GM04503 (cell line): ENCODE results near the gene IL11RA.

Experiments used
- DNase-seq: peaks from one replicate; pipeline ENCODE4 v3.0.0-alpha.2; 2012; ENCODE audit warnings: low read depth

The IL11RA gene

DNA sequence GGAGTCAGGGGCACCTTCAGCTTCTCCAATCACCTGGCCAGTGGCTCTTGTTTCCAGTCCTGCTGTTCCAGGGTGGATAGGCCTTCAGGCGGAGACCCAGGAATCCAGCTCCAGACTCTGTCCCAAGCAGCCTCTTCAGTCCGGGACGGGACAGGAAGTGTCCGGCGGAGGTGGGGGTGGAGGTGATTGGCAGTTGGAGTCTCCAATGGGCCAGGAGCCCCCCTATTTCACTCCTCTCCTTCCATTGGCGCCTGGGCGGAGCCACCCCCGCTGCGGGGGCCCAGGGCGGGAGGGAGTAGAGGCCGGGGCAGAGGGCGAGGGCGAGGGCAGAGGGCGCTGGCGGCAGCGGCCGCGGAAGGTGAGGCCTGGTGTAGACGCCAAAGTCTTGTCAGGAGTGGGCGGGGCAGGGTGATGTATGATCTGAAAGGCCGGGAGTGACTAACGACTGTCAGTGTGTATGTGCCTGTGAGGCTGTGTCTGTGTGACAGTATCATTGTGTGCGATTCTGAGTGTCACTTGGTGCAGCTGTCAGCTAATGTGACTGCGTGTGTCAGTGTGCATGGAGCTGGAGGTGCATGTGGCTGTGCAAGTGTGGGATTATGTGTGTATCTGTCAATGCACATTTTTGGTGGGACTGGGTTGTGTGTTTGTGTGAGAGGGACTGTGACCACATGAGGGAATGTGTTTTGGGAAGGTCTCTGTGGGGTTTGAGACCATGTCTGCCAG, at the start of gene IL11RA:
Gene IL11RA (plus strand): TSS at position 310 of the 726 bp plus-strand sequence. CDS start 3,033 bp downstream, outside the sequence.
- DNase-seq = peak; percentile 72

DNA sequence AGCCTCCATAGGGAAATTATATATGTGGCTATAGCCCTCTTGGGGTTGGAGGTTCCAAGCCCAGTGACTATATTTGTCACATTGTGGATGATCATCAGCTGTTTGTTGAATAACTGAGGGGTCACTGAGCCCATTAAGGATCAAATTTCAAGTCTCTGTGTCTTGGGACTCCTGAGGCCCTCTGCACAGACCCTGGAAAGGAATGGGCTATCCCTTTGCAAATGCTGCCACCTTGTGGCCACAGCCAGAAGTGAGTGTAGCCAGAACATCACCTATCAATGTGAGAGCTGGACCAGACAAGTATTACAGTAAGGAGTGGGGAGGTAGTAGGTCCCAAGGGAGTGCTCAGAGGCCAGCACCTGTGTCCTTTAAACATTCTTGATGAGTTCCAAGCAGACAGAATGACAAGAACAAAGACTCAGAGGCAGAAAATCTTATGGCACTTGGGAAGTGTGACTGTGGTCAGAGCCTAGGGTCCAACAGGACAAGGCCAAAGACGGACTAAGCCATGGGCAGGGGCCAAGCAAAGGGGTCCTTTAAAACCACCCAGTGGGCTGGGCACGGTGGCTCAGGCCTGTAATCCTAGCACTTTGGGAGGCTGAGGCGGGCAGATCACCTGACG, 48.3 kb upstream of the IL11RA start:
- DNase-seq = peak; percentile 18

DNA sequence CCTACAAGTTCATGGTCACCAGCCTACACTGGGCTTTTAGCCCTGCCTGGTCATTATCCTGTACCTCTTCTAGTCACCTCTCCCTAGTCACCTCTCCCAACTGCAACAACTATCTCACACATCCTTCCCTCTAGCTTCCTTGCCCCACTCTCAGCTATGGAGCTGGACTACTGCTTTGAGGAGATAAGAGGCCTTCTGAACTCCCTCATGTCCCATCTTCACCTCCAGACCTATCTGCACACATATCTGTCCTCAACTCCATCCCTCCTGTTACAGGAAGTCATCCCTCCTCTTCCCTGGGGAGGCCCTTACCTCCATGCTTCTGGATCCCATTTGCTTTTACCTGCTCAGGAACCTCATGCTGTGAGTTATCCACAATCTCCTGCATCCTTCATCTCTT, 45.8 kb upstream of the IL11RA start:
- DNase-seq = no peak

DNA sequence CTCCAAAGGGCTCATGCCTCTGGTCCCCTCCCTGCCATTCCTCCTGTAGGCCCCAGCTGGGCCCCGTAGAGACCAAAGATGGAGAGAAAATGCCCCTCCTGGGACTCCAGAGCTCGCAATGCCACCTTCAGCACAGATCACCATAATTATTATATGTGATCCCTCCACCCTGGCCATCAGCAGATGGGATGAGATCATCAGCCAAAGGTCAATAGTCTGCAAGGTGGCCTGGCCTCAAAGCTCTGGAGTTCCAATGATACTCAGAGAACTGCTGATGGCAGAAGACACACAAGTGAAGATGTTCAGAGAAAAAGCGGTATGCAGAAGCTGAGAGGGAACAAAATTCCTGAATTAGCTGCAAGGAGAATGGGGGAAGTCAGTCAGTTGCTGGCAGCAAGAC, 45.1 kb upstream of the IL11RA start:
- DNase-seq = no peak

DNA sequence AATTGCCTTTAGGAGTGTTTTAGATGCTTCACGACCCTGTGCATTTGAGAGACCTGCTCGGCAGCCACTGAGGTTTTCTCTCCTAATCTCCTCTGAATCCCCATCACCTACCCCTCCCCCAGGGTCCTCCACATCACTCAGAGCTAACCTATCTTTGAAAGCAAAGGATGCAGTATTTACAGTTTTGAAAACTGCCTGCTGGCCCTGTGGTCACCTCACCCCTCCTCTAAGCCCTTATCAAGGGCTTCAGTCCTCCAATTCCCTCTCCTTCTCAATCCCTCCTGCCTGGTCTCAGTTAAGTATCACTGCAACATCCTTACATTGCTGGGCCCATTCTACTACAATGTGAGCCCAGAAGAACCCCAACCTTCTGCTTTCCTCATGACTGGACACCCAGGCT, 44.7 kb upstream of the IL11RA start:
- DNase-seq = no peak

DNA sequence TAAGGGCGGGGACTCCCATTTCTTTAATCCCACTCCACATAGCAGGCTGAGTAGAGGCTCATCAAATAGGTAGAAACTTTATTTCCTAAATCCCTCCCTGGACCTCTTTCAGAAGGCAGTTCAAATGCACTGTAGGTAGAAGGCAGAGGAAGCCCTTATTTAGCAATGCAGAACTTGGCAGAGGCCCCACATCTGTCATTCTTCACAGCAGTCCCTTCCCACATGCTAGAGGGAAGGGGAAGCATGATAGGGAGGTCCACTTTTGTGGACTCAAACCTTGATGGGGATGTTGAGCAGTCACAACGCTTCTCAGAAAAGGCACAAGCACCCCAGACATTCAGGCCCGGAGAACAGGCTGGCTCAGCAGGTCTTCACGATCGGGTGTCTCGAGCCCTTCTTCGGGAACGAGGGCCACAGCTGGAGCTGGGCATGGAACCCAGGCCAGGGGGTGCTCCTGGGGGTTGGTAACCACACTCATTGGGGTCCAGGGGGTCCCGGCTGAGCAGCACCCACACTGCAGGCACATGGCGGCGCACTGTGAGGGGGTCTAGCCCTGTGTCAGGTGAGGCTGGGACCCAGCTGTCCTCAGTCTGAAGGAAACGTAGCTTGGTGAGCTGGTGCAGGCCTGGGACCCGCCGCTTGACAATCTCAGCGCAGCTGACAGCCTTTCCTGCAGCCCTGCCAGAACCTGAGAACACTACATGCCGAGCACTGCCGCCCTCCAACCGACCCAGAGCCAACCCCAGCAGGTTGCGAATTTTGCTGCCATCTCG, 41.4 kb upstream of the IL11RA start:
- DNase-seq = no peak

DNA sequence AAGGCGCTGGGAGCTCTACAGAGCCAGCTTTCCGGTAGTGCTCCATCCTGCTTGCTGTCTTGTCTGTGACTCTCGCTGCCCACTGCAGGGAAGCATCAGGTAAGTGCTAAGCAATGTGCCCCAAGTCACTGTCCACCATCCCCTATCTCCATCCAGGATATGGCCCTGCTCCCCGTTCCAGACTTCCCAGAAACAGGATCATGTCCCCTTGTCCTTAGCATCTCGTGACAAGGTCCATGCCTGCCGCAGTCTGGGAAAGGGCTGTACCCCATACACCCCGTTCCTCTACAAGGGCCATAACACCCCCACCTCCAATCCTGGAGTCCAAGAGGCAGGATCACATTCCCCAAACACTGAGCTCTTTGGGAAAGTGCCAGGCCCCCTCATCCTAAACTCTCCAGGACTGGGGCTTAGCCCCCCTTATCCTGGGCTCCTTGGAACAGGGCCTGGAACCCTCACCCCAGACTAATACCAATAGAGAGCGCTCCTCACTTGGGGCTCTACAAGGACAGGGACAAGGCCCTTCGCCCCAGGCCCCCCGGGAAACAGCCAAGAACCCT, 40.7 kb upstream of the IL11RA start:
- DNase-seq = no peak

DNA sequence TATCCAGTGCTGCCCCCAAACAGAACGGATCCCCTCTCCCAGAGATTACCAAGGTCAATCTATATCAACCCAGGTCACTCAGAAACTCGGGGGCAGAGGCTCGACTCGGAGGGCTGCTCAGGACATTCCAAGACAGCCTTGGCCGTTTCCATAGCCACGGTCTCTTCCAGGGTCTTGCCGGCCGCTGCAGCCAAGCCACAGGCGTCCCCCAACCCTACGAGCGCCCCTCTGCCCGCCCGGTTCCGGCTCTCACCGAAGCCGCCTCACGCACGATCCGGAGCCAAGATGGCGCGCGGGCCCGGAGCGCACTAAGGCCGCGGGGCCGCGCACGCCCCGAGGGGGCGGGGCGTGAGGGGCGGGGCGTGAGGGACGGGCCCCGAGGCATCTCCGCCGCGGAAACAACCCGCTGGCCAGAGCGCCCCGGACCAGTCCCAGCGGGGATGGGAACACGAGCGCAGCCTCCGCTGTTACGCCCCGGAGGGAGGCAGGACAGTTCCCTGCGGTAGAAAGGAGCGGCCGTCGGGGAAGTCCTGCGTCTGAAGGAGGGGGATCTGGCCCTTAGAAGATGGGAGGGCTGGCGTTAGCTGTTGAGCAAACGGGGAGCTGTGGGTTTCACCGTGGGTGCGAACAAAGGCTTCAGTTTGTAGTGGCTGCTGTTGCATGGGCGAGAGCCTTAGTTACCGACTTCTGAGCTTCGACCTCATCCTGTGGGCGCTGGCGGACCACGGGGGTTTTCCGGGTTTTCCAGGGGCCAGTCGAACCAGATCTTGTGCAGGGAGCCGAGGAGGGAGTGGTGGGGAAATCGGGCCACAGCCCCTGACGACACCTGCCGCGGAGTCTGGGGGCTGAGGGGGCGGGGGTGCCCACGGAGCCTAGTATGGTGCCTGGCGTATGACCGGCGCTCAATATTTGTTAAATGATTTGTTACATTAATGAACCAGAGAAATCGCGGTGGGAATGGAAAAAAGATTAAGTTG, 39.9 kb upstream of the IL11RA start, which contains the start of gene RPP25L:
Gene RPP25L (minus strand): TSS at position 287 of the 977 bp plus-strand sequence. CDS start 801 bp downstream, outside the sequence.
- DNase-seq = peak; percentile 41

DNA sequence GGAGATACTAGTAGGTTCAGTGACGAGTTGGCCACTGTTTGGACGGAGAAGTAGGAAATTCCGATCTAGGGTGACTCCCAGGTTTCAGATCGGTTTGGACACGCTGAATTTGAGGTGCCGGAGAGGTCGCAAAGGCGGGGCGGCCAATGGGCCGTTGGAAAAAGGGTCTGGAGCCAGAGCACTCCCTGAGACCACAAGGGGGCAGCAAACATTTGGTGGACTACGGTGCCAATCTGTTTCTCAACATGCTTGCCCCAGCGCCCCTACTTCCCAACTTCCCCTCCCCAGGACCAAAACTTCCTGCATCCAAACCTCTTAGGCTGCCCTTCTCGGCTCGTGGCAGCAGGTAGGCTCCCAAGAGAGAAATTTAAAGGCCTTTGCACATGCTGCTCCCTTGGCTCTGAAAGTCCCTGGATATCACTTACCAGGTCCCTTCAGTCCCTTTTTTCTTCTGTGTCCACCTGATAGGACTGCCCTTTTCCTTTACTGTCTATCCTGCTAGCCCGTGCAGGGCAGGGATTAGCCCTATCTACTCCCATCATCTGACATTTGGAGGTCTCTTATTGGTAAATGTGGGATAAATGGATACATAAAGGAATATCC, 39.1 kb upstream of the IL11RA start:
- DNase-seq = no peak

DNA sequence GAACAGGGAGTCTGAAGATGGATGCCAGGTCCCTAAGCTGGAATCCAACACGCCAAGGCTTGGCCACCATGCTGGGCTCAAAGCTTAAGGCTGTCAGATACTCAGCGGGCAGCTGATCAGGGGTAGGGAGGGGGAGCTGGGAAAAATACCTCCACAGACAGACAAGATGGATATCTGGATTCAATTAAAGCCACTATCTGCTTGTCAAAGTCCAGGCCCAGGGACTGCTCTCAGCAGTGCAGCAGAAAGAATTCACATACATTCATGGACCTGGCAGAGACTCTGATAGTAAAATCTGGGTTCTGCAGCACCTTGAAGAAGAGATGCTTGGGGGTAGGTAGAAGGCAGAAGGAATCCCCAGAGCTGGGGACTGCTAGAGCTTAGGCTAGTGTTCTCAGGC, 36.9 kb upstream of the IL11RA start:
- DNase-seq = no peak

DNA sequence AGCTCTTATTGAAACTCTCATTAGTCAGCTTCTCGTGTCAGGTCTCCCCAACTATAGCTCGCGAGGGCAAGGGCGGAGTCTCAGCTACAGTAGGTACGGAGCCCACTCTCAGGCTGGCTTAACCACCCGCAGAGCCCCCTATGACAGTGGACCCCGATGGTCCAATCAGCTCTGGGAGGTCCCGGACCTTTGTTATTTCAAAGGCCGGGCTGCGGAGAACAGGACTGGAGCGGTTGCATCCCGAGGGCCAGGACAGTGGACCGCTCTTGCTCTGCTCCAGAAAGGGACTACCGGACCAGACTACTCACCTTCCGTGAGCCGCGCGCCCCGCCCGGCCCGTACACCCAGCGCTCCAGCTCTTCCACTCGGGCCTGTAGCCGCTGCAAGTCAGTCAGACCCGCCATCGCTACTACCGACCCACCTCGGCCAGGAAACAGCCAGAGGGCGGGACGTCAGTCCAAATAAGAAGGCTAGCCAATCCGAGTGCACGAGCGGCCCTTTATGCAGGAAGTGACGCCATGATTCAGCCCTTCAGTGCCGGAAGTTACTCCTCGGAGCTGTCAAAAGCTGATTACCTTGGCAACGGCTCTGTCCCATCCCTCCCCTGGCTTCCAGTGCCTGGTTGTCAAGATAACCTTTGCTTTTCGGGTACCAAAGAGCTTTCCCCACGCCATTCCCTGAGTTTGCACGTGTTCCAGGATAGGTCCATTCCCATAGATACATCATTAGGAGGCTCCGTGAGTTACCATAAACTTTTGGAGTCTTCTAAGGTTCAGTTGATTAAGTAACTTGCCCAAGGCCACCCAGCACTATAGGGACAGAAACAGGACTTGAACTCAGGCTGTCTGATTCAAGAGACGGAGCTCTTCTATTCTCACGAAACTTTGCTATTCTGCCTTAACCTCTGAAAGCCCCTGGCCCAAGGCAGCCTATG, 31.7 kb upstream of the IL11RA start, which contains the start of gene DCTN3:
Gene DCTN3 (minus strand): TSS at position 435 of the 934 bp plus-strand sequence. CDS start 31 bp downstream, at position 404.
- peak; percentile 85 for DNase-seq

DNA sequence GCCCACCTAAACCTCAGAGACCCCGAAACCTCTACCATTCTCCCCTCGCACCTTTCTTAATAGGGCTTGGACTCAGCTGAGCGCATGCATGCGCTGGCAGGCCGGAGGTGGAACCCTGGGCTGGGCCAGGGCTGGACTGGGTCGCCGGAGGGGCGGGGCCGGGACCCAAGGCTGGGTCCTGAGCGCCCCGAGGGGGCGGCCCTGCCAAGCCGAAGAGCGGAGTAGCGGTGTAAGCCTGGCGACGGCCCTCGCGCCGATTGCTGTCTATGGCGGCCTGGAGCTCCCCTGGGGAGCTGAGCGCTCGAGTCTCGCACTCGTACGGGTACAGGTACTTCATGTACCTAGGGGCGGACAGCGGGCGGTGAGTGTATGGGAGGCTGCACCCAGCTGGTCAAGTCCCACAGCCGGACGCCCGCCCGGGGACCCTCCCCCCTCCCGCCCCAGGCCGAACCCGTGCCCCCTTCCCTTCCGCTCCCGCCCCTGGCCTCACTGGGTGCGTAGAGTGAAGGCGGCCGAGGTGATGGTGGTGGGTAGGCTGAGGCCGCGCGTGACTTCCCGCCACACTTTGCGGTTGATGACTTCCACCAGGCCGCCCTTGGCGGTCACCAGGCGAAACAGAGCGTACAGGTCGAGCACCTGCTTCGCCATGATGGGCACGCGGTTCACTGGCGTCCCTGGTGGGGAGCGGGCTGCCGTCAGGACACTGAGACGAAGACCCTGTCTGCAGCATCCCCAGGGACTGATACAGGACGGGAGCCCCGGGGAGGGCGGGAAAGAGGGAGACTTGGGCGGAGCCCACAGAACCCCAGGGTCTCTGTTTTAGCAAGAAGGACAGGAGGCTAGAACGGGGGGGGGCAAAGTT, 28.4 kb upstream of the IL11RA start:
- no peak for DNase-seq

DNA sequence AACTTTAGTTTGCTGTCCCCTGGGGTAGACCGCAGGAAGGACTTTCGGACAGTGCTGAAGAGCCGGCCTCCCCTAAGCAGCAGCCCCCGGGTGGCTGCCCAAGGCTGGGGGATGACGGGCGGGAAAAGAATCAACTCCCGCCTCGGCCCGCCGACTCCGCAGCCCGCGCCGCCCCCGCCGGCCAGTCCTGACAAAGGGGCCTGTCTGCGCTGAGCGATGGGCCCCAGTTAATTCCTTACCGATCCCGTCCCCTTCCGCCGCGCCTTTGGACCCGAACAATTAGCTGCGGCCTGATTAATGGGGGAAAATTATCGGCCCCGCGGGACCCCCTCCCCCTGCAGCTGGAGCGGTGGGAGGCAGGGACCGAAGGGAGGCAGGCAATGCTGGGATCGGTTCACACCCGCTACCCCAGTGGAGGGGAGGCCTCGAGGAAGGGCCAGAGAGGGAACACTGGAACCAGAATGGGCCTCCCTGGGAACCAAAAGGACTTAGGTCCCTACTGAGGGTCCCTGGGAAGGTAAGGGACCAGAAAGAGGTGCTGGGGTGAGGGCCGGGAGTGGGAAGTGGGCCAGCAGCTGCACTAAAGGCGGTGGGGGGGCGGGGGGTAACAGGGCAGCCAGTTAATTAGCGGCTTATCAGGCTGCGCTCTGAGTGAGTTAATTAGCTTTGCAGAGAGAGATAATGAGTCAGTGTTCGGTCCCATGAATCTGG, 27.4 kb upstream of the IL11RA start:
- no peak for DNase-seq

DNA sequence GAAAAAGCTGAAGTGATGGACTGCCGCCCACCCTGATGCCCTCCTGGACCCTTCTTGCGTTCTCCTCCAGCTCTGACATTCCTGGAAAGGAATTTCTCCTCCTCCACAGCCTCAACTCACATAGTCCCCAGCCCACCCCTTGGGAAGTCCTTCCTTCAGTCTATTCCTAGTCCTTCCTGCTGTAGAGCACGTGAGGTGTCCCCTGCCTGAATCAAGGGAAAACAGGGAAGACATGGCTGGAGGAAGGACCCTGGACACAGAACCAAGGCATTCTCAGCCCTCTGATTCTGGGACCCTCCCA, 26.8 kb upstream of the IL11RA start:
- DNase-seq = no peak

DNA sequence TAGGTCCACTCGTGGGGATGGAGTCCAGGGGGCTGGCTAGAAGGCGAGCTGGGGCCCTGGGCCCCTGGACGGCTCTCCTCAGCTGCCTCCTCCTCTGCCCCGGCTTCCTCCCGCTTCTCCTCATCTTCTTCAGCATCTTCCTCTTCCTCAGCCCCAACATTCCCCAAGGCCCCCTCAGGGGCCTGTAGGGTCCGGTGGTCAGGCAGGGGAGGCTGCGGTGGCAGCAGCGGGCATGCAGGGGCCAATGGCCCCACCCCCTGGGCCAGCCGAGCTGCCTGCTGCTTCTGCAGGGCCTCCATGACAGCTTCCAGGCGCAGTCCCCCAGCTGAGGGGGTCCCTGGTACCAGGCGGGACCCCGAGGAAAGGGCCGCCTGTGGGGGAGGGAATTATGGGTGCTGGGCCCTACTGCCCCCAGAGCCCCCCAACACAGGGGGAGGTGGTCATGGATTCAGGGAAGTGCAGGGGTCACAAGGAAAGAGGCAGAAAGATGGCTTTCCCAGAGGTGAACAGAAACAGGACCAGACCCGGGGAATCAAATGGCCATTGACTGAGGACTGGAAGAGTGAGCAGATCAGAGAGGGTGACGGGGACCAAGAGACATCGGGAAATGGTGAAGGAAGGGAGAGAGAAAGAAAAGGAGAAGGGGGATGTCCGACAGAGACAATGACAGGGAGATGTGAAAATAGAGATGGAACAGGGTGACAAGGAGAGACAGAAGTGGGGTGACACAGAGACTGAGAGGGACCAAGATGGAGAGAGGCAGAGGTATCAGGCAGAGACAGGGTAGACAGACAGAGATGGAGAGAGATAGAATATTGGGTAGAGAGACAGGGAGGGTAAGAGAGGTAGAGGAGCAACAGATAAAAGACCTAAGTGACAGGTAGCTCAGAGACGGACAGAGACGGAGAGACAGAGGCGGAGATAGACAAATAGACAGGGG, 24.0 kb upstream of the IL11RA start:
- no peak for DNase-seq

DNA sequence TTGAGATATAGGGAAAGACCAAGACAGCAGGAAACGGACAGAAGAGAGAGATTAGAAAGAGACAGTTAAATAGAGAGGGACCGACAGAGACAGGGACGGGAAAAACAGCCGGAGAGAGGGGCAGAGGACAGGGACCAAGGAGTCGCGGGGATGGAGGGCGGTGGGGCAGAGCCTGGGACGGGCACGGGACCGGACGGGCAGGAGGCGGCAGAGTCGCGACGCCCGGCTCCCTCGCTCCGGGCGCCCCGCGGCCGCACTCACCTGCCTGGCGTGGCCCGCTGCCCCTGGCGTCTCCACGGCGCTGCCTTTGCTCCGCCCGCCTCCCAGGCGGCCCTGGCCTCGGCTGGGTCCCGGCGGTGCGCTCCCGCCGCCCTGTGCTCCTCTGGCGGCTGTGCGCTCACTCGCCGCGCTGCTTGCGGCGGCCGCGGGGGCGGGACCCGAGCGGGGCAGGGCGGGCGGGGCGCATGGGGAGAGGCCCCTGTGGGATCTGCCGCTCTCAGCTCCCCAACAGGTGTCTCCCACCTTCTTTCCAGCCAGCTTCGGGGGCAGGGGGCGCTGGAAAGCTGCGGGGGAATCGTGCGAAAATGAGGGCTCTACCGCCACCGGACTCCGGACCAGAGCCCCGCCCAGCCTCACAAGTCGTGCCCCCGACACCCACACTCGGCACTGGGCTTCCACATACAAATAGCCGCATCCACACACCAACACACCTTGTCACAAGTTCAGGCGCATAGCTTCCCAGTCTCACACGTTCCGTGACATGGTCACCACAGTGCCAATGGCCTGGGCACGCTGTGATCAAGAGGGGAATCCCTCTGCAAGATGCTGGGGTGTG, 23.1 kb upstream of the IL11RA start, which contains the start of gene ARID3C:
Gene ARID3C (minus strand): TSS at position 411 of the 835 bp plus-strand sequence. CDS start 1,052 bp downstream, outside the sequence.
- no peak for DNase-seq
